H1 (cell line): ENCODE data around the gene TBKBP1. TPM values are rescaled to one million over a fixed set of nuclear protein-coding genes. Genes with fewer than 3 reads are reported as not detected.

Experiments
- CTCF ChIA-PET: fragments of 300-600 bp; sonication (Branson Sonifier 250); formaldehyde crosslinking; loops from one replicate; lab custom pipeline; 2021; ENCODE audit not compliant: partially characterized antibody; lab: Charles Lee
- POLR2A ChIA-PET: fragments of 300-600 bp; sonication (Branson Sonifier 250); formaldehyde crosslinking; loops from one replicate; lab custom pipeline; 2021; ENCODE audit warnings: inconsistent platforms; ENCODE audit not compliant: partially characterized antibody; lab: Charles Lee
- DNase-seq, 2 experiments: peaks; one replicate each; pipeline versions ENCODE4 v3.0.0 to v3.0.0-alpha.2; 2010 to 2022; ENCODE audit warnings: low spot score in 2 of 2, low read depth in 1 of 2, mixed read lengths in 1 of 2
- FAIRE-seq: peaks from 2 replicates; lab custom pipeline; 2011; peaks lifted over from hg19 to GRCh38; lab: Jason Lieb, UNC
- H2AFZ ChIP-seq: 2 replicates; pipeline ENCODE4 v1.8.1; 2012; ENCODE audit warnings: low read length, inconsistent platforms
- H2AK5ac ChIP-seq: 2 replicates; pipeline ENCODE4 v1.6.1; 2013; ENCODE audit warnings: low read depth, low read length
- H2BK120ac ChIP-seq: replicated peaks from 2 replicates; pipeline ENCODE3; 2013; ENCODE audit warnings: low read depth, low read length, inconsistent platforms
- H2BK12ac ChIP-seq: 2 replicates; pipeline ENCODE4 v1.6.1; 2013; ENCODE audit warnings: low read depth, low read length
- H2BK15ac ChIP-seq: 2 replicates; pipeline ENCODE4 v1.6.1; 2013; ENCODE audit warnings: low read length
- H2BK20ac ChIP-seq: 2 replicates; pipeline ENCODE4 v1.6.1; 2013; ENCODE audit warnings: low read length
- H2BK5ac ChIP-seq: 2 replicates; pipeline ENCODE4 v1.6.1; 2013; ENCODE audit warnings: low read depth, low read length
- H3K14ac ChIP-seq: 2 replicates; pipeline ENCODE4 v1.6.1; 2013; ENCODE audit warnings: inconsistent platforms; ENCODE audit not compliant: insufficient read length
- H3K18ac ChIP-seq: 2 replicates; pipeline ENCODE4 v1.6.1; 2013; ENCODE audit warnings: low read length; ENCODE audit errors: extremely low read depth
- H3K23ac ChIP-seq: 2 replicates; pipeline ENCODE4 v1.6.1; 2013; ENCODE audit warnings: inconsistent platforms; ENCODE audit not compliant: insufficient read length
- H3K23me2 ChIP-seq: 2 replicates; pipeline ENCODE4 v1.6.1; 2013; ENCODE audit warnings: low read depth, low read length
- H3K27ac ChIP-seq: 2 replicates; pipeline ENCODE4 v1.6.1; 2011; ENCODE audit warnings: low read depth, low read length, inconsistent platforms
- H3K27me3 ChIP-seq, 4 experiments: replicated peaks in 1 of 4; 1 replicate in 1 of 4; 2 replicates in 3 of 4; pipeline versions ENCODE4 v1.6.1 to v1.8.1; 2011 to 2013; ENCODE audit warnings: low read length in 3 of 4, mild to moderate bottlenecking in 3 of 4, inconsistent platforms in 2 of 4, mixed read lengths in 2 of 4, moderate library complexity in 1 of 4; ENCODE audit not compliant: control insufficient read depth in 3 of 4, insufficient read depth in 3 of 4; ENCODE audit errors: extremely low read depth in 1 of 4
- H3K36me3 ChIP-seq, 4 experiments: 2 replicates each; pipeline versions ENCODE4 v1.6.1 to v1.8.1; 2011 to 2013; ENCODE audit warnings: mild to moderate bottlenecking in 4 of 4, low read length in 3 of 4, moderate library complexity in 2 of 4, control low read depth in 1 of 4, inconsistent platforms in 1 of 4; ENCODE audit not compliant: insufficient read depth in 4 of 4, control insufficient read depth in 2 of 4
- H3K4ac ChIP-seq: replicated peaks from 2 replicates; pipeline ENCODE3; 2013; ENCODE audit warnings: low read length, low read depth, mixed read lengths, inconsistent platforms; ENCODE audit not compliant: insufficient read length
- H3K4me1 ChIP-seq, 4 experiments: replicated peaks in 1 of 4; 1 replicate in 1 of 4; 2 replicates in 3 of 4; pipeline versions ENCODE4 v1.6.1 to v1.8.1; 2011 to 2013; ENCODE audit warnings: low read length in 3 of 4, inconsistent platforms in 2 of 4, mixed read lengths in 1 of 4; ENCODE audit not compliant: insufficient read depth in 4 of 4, control insufficient read depth in 3 of 4
- H3K4me2 ChIP-seq, 2 experiments: 2 replicates each; pipeline versions ENCODE4 v1.6.1 to v1.8.1; 2011 to 2013; ENCODE audit warnings: low read depth in 2 of 2, low read length in 2 of 2, control low read depth in 1 of 2, inconsistent platforms in 1 of 2, mild to moderate bottlenecking in 1 of 2; ENCODE audit not compliant: insufficient read depth in 1 of 2
- H3K4me3 ChIP-seq, 4 experiments: fragments of 200-600, 300-600 bp in 1 of 4; sonication (generic), shearing (Covaris generic), sonication (Bioruptor Twin) in 1 of 4; 2 replicates each; pipeline versions ENCODE4 v1.5.1 to v1.8.1; 2011 to 2016; ENCODE audit warnings: low read length in 4 of 4, low read depth in 3 of 4, control low read depth in 2 of 4, inconsistent platforms in 2 of 4, mild to moderate bottlenecking in 2 of 4, mixed read lengths in 1 of 4, moderate library complexity in 1 of 4; ENCODE audit not compliant: insufficient read depth in 2 of 4; ENCODE audit errors: extremely low read depth in 1 of 4
- H3K56ac ChIP-seq: replicated peaks from 2 replicates; pipeline ENCODE3; 2013; ENCODE audit warnings: low read depth, mild to moderate bottlenecking, mixed read lengths, low read length, inconsistent platforms; ENCODE audit not compliant: insufficient read length
- H3K79me1 ChIP-seq: 2 replicates; pipeline ENCODE4 v1.6.1; 2013; ENCODE audit warnings: low read depth, low read length, control low read depth
- H3K79me2 ChIP-seq, 2 experiments: 2 replicates each; pipeline versions ENCODE4 v1.6.1 to v1.8.1; 2012 to 2013; ENCODE audit warnings: low read length in 2 of 2, mild to moderate bottlenecking in 2 of 2, inconsistent platforms in 1 of 2; ENCODE audit not compliant: insufficient read depth in 2 of 2, control insufficient read depth in 1 of 2
- H3K9ac ChIP-seq, 4 experiments: replicated peaks in 1 of 4; 1 replicate in 1 of 4; 2 replicates in 3 of 4; pipeline versions ENCODE4 v1.6.1 to v1.8.1; 2011 to 2013; ENCODE audit warnings: low read depth in 3 of 4, low read length in 3 of 4, control low read depth in 2 of 4, mild to moderate bottlenecking in 2 of 4, moderate library complexity in 2 of 4, inconsistent platforms in 1 of 4; ENCODE audit errors: extremely low read depth in 1 of 4
- H3K9me3 ChIP-seq, 2 experiments: 2 replicates each; pipeline versions ENCODE4 v1.6.1 to v1.8.1; 2012 to 2013; ENCODE audit warnings: mild to moderate bottlenecking in 2 of 2, moderate library complexity in 2 of 2, control low read depth in 1 of 2, inconsistent platforms in 1 of 2, low read depth in 1 of 2, low read length in 1 of 2, mixed read lengths in 1 of 2; ENCODE audit not compliant: insufficient read depth in 2 of 2
- H4K20me1 ChIP-seq, 2 experiments: replicated peaks in 1 of 2; 2 replicates each; pipeline versions ENCODE3 to v1.8.1; 2011 to 2013; ENCODE audit warnings: inconsistent platforms in 2 of 2, low read length in 2 of 2, mild to moderate bottlenecking in 1 of 2; ENCODE audit not compliant: insufficient read depth in 2 of 2, control insufficient read depth in 1 of 2
- H4K5ac ChIP-seq: 2 replicates; pipeline ENCODE4 v1.6.1; 2013; ENCODE audit warnings: low read length, low read depth, mixed read lengths, inconsistent platforms; ENCODE audit not compliant: insufficient read length
- H4K8ac ChIP-seq: 2 replicates; pipeline ENCODE4 v1.8.0; 2013; ENCODE audit warnings: mild to moderate bottlenecking, moderate library complexity, low read length, inconsistent platforms; ENCODE audit not compliant: insufficient read depth; ENCODE audit errors: extremely low read depth
- H4K91ac ChIP-seq: replicated peaks from 2 replicates; pipeline ENCODE3; 2013; ENCODE audit warnings: low read length, mixed read lengths, inconsistent platforms; ENCODE audit not compliant: insufficient read length
- CREB1 ChIP-seq: IDR thresholded peaks from 2 replicates; pipeline ENCODE4 v1.6.1; 2012; ENCODE audit warnings: inconsistent platforms
- FOSL1 ChIP-seq: IDR thresholded peaks from 2 replicates; pipeline ENCODE4 v1.6.1; 2011; ENCODE audit warnings: mild to moderate bottlenecking, low read depth, low read length, moderate library complexity; ENCODE audit not compliant: insufficient read depth
- GTF2F1 ChIP-seq: IDR thresholded peaks from 2 replicates; pipeline ENCODE4 v1.6.1; 2012; ENCODE audit warnings: low read depth, low read length, improper control_type of control experiment, borderline replicate concordance
- KDM1A ChIP-seq: fragments of 200-600, 300-600 bp; sonication (generic); IDR thresholded peaks from 2 replicates; pipeline ENCODE4 v1.7.1; 2016; ENCODE audit warnings: mild to moderate bottlenecking, low read length, borderline replicate concordance
- RNF2 ChIP-seq: fragments of 200-900, 300-1000 bp; sonication (generic); IDR thresholded peaks from 2 replicates; pipeline ENCODE4 v1.7.1; 2016; ENCODE audit warnings: borderline replicate concordance, low read depth, mild to moderate bottlenecking, antibody characterized with exemption, low read length; ENCODE audit not compliant: poor library complexity, severe bottlenecking; ENCODE audit errors: missing control alignments
- SIN3A ChIP-seq, 2 experiments: IDR thresholded peaks in 1 of 2; conservative IDR thresholded peaks in 1 of 2; 2 replicates each; pipeline ENCODE4 v1.6.1; 2011 to 2012; ENCODE audit warnings: low read length in 2 of 2, improper control_type of control experiment in 1 of 2, low read depth in 1 of 2, mild to moderate bottlenecking in 1 of 2
- SP2 ChIP-seq: IDR thresholded peaks from 2 replicates; pipeline ENCODE4 v1.6.1; 2012; ENCODE audit warnings: mild to moderate bottlenecking, low read length, inconsistent platforms
- TAF7 ChIP-seq: optimal IDR thresholded peaks from 2 replicates; pipeline ENCODE3; 2011; ENCODE audit warnings: low read depth, mild to moderate bottlenecking, inconsistent platforms, low read length, moderate library complexity, borderline replicate concordance
- WGBS, 2 experiments: shearing (Covaris generic) in 1 of 2; methylation state at CpG; one replicate each; pipeline versions ENCODE4 v1.1.6 to v1.1.7; 2013 to 2015; ENCODE audit warnings: low lambda C conversion rate in 2 of 2, mixed read lengths in 2 of 2, inconsistent platforms in 1 of 2, low coverage in 1 of 2, missing lambda C conversion rate in 1 of 2; ENCODE audit not compliant: insufficient replicate concordance in 2 of 2, insufficient coverage in 1 of 2, insufficient read length in 1 of 2; ENCODE audit errors: extremely low coverage in 1 of 2, missing lambda C conversion rate in 1 of 2; 5-methylcytosine and 5-hydroxymethylcytosine counted together
- polyA plus RNA-seq, 7 experiments: library from polyadenylated mRNA; depleted of rRNA in 3 of 7; stranded (reverse) in 5 of 7; unstranded in 2 of 7; fragments of >200 nt in 5 of 7; fragments of 200-250 nt in 2 of 7; gene quantifications; 1 replicate in 5 of 7; 2 replicates in 1 of 7; 4 replicates in 1 of 7; pipeline versions ENCODE4 v1.2.1 to v1.2.3, GENCODE V29; 2011 to 2013; ENCODE audit warnings: missing spikeins in 2 of 7, mixed read lengths in 2 of 7
- total RNA-seq: library from RNA; stranded (reverse); fragmentation: NEBNext Ultra II Directional; extraction: Animal tissue kit (Norgen Biotek cat#: 25700); gene quantifications from 2 replicates; pipeline ENCODE4 v1.2.1, GENCODE V29; 2021

TBKBP1 gene
- total and polyA plus RNA-seq, 2 of the 8 experiments (the other 6 are each of a cell fraction or from before 2014, with no cell fraction given), result 6.3 to 15.1 TPM

DNA sequence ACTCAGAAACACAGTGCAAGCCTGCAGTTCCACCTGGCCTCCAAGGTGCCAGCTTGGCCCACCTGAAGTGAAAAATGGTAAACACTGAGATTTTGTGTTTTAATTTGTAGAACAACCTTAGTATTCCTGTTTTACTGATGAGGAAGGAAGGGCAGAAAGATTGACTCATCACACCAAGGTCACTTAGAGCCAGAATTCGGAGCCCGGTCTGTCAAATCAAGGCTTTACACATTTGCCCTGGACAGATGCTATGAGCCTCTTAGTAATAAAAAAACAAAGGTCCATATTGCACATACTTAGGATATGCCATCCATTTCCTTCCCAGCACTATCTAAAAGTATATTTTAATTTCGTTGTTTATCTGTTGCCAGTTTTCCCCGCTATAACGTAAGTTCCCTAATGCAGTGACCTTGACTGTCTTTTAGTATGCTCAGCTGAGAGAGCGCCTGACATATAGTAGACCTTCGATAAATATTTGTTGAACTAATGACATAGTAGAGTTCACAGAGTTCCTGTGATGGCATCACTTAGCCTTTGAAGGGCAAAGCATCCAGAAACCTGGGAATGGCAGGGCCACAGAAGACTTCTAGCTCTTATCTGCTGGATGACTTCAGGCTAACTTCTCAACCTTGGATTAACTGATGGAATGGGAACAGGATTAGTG, 7.2 kb upstream of the TBKBP1 start:
- no peak overlapping the region for H3K4me3 ChIP-seq
- peaks cover 13 to 38% (median 20%) of the 10 kb centered on the region in 4 experiments for H3K36me3 ChIP-seq
- no peaks in the 10 kb centered on the region for H3K23me2 ChIP-seq
- no peak overlapping the region for H3K27ac ChIP-seq
- no peak for FAIRE-seq
- no peaks in the 10 kb centered on the region for H3K79me1 ChIP-seq
- H3K27me3 ChIP-seq, result no peaks in the 10 kb centered on the region
- H2BK120ac ChIP-seq, result no peak overlapping the region
- no peak overlapping the region for H3K4me2 ChIP-seq
- no peak overlapping the region for H4K8ac ChIP-seq
- no peak for DNase-seq
- H2BK20ac ChIP-seq, result no peak overlapping the region
- H2BK12ac ChIP-seq, result no peak overlapping the region
- H3K9me3 ChIP-seq, result no peaks in the 10 kb centered on the region
- no peaks in the 10 kb centered on the region for H3K79me2 ChIP-seq
- peaks cover 3 to 11% (median 6%) of the 10 kb centered on the region in 4 experiments; a peak in 5 of 7 replicates for H3K4me1 ChIP-seq
- TF ChIP-seq KDM1A (no peak), GTF2F1 (no peak), SP2 (no peak), SIN3A (conservative IDR thresholded peaks at IDR 0.05 in 1 of 2, IDR thresholded peaks at IDR 0.05 in 1 of 2; ENCODE audit: low read depth in 1 of 2, low read length in 2 of 2) (no peak), RNF2 (no peak), FOSL1 (no peak), CREB1 (no peak), TAF7 (no peak)
- TF ChIP-seq, all 59 proteins: peak for 0
- Histone ChIP-seq H4K91ac (no peak overlapping the region), H3K18ac (no peak overlapping the region), H2AK5ac (no peak overlapping the region), H4K20me1 (peaks cover 0 to 1% of the 10 kb centered on the region in 2 experiments), H2AFZ (no peak overlapping the region), H3K56ac (no peak overlapping the region), H3K9ac (no peak overlapping the region), H3K23ac (no peak overlapping the region), H3K4ac (no peak overlapping the region), H2BK5ac (no peak overlapping the region), H2BK15ac (no peak overlapping the region), H4K5ac (no peak overlapping the region), H3K14ac (no peak overlapping the region)
- ChIA-PET POLR2A (interaction anchor here (1.3 to 46.3 kb wide), 7 partner anchors 5 to 174 kb away, joined by 3 to 1575 read pairs (median 6); partner anchors contain the start of genes KPNB1 and TBKBP1), CTCF (interaction anchor here (1.0 to 4.5 kb wide), 6 partner anchors 9 to 55 kb away, joined by 3 to 36 read pairs (median 6); partner anchors contain the start of gene TBX21)
- 89% methylated on average over 7 of the region's 7 CpGs; no CpG with 5 or more reads in 1 of the 2 experiments for WGBS, 2 experiments
